Measurements from ENCODE around the gene SH3RF3. TPM values are rescaled to one million over a fixed set of nuclear protein-coding genes. Genes with fewer than 3 reads are reported as not detected.

The SH3RF3 gene
- polyA plus RNA-seq, 1 donor (not counting 4 experiments of a cell fraction or from before 2014, with no cell fraction given): 0.08 TPM

GRCh38 chr2:109522063-109522374 lies 393.0 kb downstream of the SH3RF3 start:
- FAIRE-seq: no peak

GRCh38 chr2:109523121-109523520 lies 394.1 kb downstream of the SH3RF3 start:
- Histone ChIP-seq H3K4me3 (ENCODE audit: control insufficient read depth in 2 of 3, extremely low read depth in 1 of 3, insufficient read depth in 2 of 3, low read depth in 1 of 3, low read length in 3 of 3) (no peak overlapping the region), H3K27me3 (ENCODE audit: control insufficient read depth, extremely low read depth, insufficient read depth, low read length) (peaks cover 14% of the 10 kb centered on the region), H3K4me1 (ENCODE audit: control insufficient read depth, extremely low read depth, insufficient read depth, low read length) (peaks cover 9% of the 10 kb centered on the region), H3K9me1 (ENCODE audit: control insufficient read depth, extremely low read depth, insufficient read depth, low read length) (no peaks in the 10 kb centered on the region), H2AFZ (ENCODE audit: control insufficient read depth, low read length) (no peak overlapping the region), H3K79me2 (ENCODE audit: control insufficient read depth, insufficient read depth, low read length) (no peaks in the 10 kb centered on the region), H4K20me1 (ENCODE audit: control insufficient read depth, extremely low read depth, insufficient read depth, low read length) (no peaks in the 10 kb centered on the region), H3K9me3 (ENCODE audit: control insufficient read depth, low read depth, low read length) (no peaks in the 10 kb centered on the region), H3K9ac (ENCODE audit: control insufficient read depth, extremely low read depth, insufficient read depth, low read length) (no peak overlapping the region), H3K4me2 (ENCODE audit: control insufficient read depth, extremely low read depth, insufficient read depth, low read depth, low read length) (no peak overlapping the region), H3K36me3 (ENCODE audit: control insufficient read depth in 2 of 2, extremely low read depth in 1 of 2, insufficient read depth in 2 of 2, low read length in 2 of 2) (no peaks in the 10 kb centered on the region), H3K27ac (ENCODE audit: control insufficient read depth, insufficient read depth, low read length) (no peak overlapping the region)
- dilution Hi-C loops (cut with MboI; ENCODE audit: extremely low pct_ligation_motif_present, low sequenced_read_pairs): no loop called here
- FAIRE-seq (no peak), DNase-seq (ENCODE audit: low read depth, low spot score) (no peak)
- TF ChIP-seq EZH2 (IDR thresholded peaks at IDR 0.05; ENCODE audit: low read length) (no peak), CTCF (optimal IDR thresholded peaks at IDR 0.05 in 1 of 3, IDR thresholded peaks at IDR 0.05 in 1 of 3, conservative IDR thresholded peaks at IDR 0.05 in 1 of 3; ENCODE audit: extremely low read depth in 1 of 3, insufficient read depth in 2 of 3, low read length in 3 of 3) (no peak)

More at GRCh38 chr2:109522063-109522374, 393.0 kb downstream of the SH3RF3 start:
- no peak for DNase-seq (ENCODE audit: low read depth, low spot score)
- H3K4me2 ChIP-seq (ENCODE audit: control insufficient read depth, extremely low read depth, insufficient read depth, low read depth, low read length): no peak overlapping the region
- TF ChIP-seq EZH2 (IDR thresholded peaks at IDR 0.05; ENCODE audit: low read length): no peak
- no peak for TF ChIP-seq CTCF (optimal IDR thresholded peaks at IDR 0.05 in 1 of 3, IDR thresholded peaks at IDR 0.05 in 1 of 3, conservative IDR thresholded peaks at IDR 0.05 in 1 of 3; ENCODE audit: extremely low read depth in 1 of 3, insufficient read depth in 2 of 3, low read length in 3 of 3)
- H3K27ac ChIP-seq (ENCODE audit: control insufficient read depth, insufficient read depth, low read length): no peak overlapping the region
- H3K36me3 ChIP-seq (ENCODE audit: control insufficient read depth in 2 of 2, extremely low read depth in 1 of 2, insufficient read depth in 2 of 2, low read length in 2 of 2): no peaks in the 10 kb centered on the region
- H3K27me3 ChIP-seq (ENCODE audit: control insufficient read depth, extremely low read depth, insufficient read depth, low read length): peaks cover 14% of the 10 kb centered on the region
- no peaks in the 10 kb centered on the region for H3K9me1 ChIP-seq (ENCODE audit: control insufficient read depth, extremely low read depth, insufficient read depth, low read length)
- H2AFZ ChIP-seq (ENCODE audit: control insufficient read depth, low read length): no peak overlapping the region
- H3K9me3 ChIP-seq (ENCODE audit: control insufficient read depth, low read depth, low read length): no peaks in the 10 kb centered on the region
- peaks cover 17% of the 10 kb centered on the region for H3K4me1 ChIP-seq (ENCODE audit: control insufficient read depth, extremely low read depth, insufficient read depth, low read length)
- H4K20me1 ChIP-seq (ENCODE audit: control insufficient read depth, extremely low read depth, insufficient read depth, low read length): no peaks in the 10 kb centered on the region
- dilution Hi-C loops (cut with MboI; ENCODE audit: extremely low pct_ligation_motif_present, low sequenced_read_pairs): no loop called here
- no peaks in the 10 kb centered on the region for H3K79me2 ChIP-seq (ENCODE audit: control insufficient read depth, insufficient read depth, low read length)
- no peak overlapping the region for H3K9ac ChIP-seq (ENCODE audit: control insufficient read depth, extremely low read depth, insufficient read depth, low read length)
- H3K4me3 ChIP-seq (ENCODE audit: control insufficient read depth in 2 of 3, extremely low read depth in 1 of 3, insufficient read depth in 2 of 3, low read depth in 1 of 3, low read length in 3 of 3): no peak overlapping the region

Measured in keratinocyte (primary cell).